HG03066 (cell line): Measurements from ENCODE around the gene BSPH1.
"Not testable (repeated sequence)": the region's sequence is repeated elsewhere in the genome, so short reads cannot be mapped to it uniquely, and the experiment has no call there.

Experiments
- ATAC-seq: cut with Tn5 transposase; IDR thresholded peaks from one replicate; pipeline ENCODE4 v1.9.1; 2021; ENCODE audit warnings: low read depth; ENCODE audit not compliant: unreplicated experiment

The BSPH1 gene

GRCh38 chr19:47928581-47928980 lies 63.4 kb downstream of the BSPH1 start:
- ATAC-seq, result not testable (repeated sequence)

- not testable (repeated sequence) for ATAC-seq
These were observed 71.9 kb downstream of the BSPH1 start for GRCh38 chr19:47920107-47920506.
